WERI-Rb-1 (cell line): Measurements from ENCODE around the gene LHPP.
A peak's percentile ranks its signal among the peaks of the same experiment; 100 is the strongest.

ENCODE experiments used
- DNase-seq: peaks from one replicate; pipeline ENCODE4 v3.0.0-alpha.2; 2020
- H3K27ac ChIP-seq: fragments of 250-450 bp; sonication (Bioruptor Pico); 2 replicates; pipeline ENCODE4 v1.5.1; 2020; ENCODE audit warnings: mild to moderate bottlenecking, moderate library complexity
- H3K27me3 ChIP-seq: fragments of 250-450 bp; sonication (Bioruptor Pico); 2 replicates; pipeline ENCODE4 v1.5.1; 2021; ENCODE audit warnings: mild to moderate bottlenecking, low read depth, moderate library complexity; ENCODE audit not compliant: insufficient read depth, severe bottlenecking
- H3K36me3 ChIP-seq: fragments of 250-450 bp; sonication (Bioruptor Pico); 2 replicates; pipeline ENCODE4 v1.5.1; 2020; ENCODE audit warnings: mild to moderate bottlenecking, moderate library complexity
- H3K4me3 ChIP-seq: 2 replicates; pipeline ENCODE4 v1.5.1; 2011; ENCODE audit warnings: low read depth, mild to moderate bottlenecking, control low read depth, low read length
- H3K9me3 ChIP-seq: fragments of 250-450 bp; sonication (Bioruptor Pico); 2 replicates; pipeline ENCODE4 v1.5.1; 2021; ENCODE audit warnings: mild to moderate bottlenecking, moderate library complexity; ENCODE audit not compliant: severe bottlenecking
- CTCF ChIP-seq: IDR thresholded peaks from 2 replicates; pipeline ENCODE4 v1.5.1; 2011; ENCODE audit warnings: low read depth, mild to moderate bottlenecking, control low read depth, inconsistent platforms, low read length

The LHPP gene

GRCh38 chr10:124449170-124450011 is 12.2 kb upstream of the LHPP start:
- peak overlapping the region; percentile 47 for H3K4me3 ChIP-seq
- H3K27ac ChIP-seq: no peak overlapping the region
- TF ChIP-seq CTCF: no peak
- no peak for DNase-seq
- H3K27me3 ChIP-seq: peaks cover 35% of the 10 kb centered on the region
- H3K36me3 ChIP-seq: no peaks in the 10 kb centered on the region
- no peaks in the 10 kb centered on the region for H3K9me3 ChIP-seq

GRCh38 chr10:124450012-124450782 is 11.4 kb upstream of the LHPP start, which contains the start of gene NKX1-2:
TSS of gene NKX1-2 (minus strand) at chr10:124450035. CDS start at chr10:124449943, 92 bp downstream.
- no peaks in the 10 kb centered on the region for H3K36me3 ChIP-seq
- no peak for TF ChIP-seq CTCF
- peaks cover 35% of the 10 kb centered on the region for H3K27me3 ChIP-seq
- no peak within 1 kb of the TSS for H3K27ac ChIP-seq
- peak within 1 kb of the TSS; percentile 47 for H3K4me3 ChIP-seq
- peak; percentile 45 for DNase-seq
- H3K9me3 ChIP-seq: no peaks in the 10 kb centered on the region

GRCh38 chr10:124450783-124451057 is 10.9 kb upstream of the LHPP start:
- H3K27me3 ChIP-seq: peaks cover 35% of the 10 kb centered on the region
- no peaks in the 10 kb centered on the region for H3K9me3 ChIP-seq
- no peak overlapping the region for H3K27ac ChIP-seq
- no peak for DNase-seq
- no peaks in the 10 kb centered on the region for H3K36me3 ChIP-seq
- no peak overlapping the region for H3K4me3 ChIP-seq
- TF ChIP-seq CTCF: no peak

GRCh38 chr10:124451276-124451675 is 10.3 kb upstream of the LHPP start:
- no peak for TF ChIP-seq CTCF
- DNase-seq: no peak
- no peaks in the 10 kb centered on the region for H3K36me3 ChIP-seq
- no peaks in the 10 kb centered on the region for H3K9me3 ChIP-seq
- H3K27ac ChIP-seq: no peak overlapping the region
- H3K27me3 ChIP-seq: peaks cover 35% of the 10 kb centered on the region
- H3K4me3 ChIP-seq: no peak overlapping the region

- TF ChIP-seq CTCF: no peak
- peaks cover 23% of the 10 kb centered on the region for H3K27me3 ChIP-seq
- DNase-seq: no peak
- H3K4me3 ChIP-seq: no peak overlapping the region
- H3K36me3 ChIP-seq: no peaks in the 10 kb centered on the region
- no peak overlapping the region for H3K27ac ChIP-seq
- H3K9me3 ChIP-seq: no peaks in the 10 kb centered on the region
Observed at GRCh38 chr10:124453960-124454610, 7.5 kb upstream of the LHPP start.
